Measurements from ENCODE around the gene PLA2G7.
"Not testable (repeated sequence)": the region's sequence is repeated elsewhere in the genome, so short reads cannot be mapped to it uniquely, and the experiment has no call there.

The PLA2G7 gene

DNA sequence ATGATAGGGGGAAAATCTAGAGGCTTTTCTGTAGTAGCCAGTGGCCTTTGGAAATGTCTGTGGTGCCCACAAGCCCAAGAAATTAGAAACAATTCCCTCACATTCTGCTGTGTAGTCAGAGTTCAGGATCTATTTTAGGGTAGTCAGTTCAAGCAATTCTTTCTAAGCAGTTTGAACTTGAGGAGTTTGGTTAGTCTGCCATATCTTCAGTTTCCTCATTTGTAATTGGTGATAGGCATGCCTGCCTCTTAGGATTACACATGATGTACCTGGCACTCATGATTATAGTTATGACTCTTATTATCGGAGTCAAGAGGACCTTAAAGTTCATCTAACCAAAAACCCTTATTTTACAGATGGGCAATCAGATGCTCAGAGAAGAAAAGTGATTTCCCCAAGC lies 36.8 kb upstream of the PLA2G7 start (continued):
- TF ChIP-seq, protein P1, sequence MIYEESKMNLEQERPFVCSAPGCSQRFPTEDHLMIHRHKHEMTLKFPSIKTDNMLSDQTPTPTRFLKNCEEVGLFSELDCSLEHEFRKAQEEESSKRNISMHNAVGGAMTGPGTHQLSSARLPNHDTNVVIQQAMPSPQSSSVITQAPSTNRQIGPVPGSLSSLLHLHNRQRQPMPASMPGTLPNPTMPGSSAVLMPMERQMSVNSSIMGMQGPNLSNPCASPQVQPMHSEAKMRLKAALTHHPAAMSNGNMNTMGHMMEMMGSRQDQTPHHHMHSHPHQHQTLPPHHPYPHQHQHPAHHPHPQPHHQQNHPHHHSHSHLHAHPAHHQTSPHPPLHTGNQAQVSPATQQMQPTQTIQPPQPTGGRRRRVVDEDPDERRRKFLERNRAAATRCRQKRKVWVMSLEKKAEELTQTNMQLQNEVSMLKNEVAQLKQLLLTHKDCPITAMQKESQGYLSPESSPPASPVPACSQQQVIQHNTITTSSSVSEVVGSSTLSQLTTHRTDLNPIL (CRISPR knock-in tag; IDR thresholded peaks at IDR 0.05; ENCODE audit: low read depth), result no peak
- no peak for TF ChIP-seq TOX (CRISPR knock-in tag; IDR thresholded peaks at IDR 0.05; ENCODE audit: borderline replicate concordance)
- TF ChIP-seq ESRRG (CRISPR knock-in tag; IDR thresholded peaks at IDR 0.05), result no peak
- no peak for TF ChIP-seq GLIS3 (CRISPR knock-in tag; IDR thresholded peaks at IDR 0.05)
- TF ChIP-seq, protein P2, sequence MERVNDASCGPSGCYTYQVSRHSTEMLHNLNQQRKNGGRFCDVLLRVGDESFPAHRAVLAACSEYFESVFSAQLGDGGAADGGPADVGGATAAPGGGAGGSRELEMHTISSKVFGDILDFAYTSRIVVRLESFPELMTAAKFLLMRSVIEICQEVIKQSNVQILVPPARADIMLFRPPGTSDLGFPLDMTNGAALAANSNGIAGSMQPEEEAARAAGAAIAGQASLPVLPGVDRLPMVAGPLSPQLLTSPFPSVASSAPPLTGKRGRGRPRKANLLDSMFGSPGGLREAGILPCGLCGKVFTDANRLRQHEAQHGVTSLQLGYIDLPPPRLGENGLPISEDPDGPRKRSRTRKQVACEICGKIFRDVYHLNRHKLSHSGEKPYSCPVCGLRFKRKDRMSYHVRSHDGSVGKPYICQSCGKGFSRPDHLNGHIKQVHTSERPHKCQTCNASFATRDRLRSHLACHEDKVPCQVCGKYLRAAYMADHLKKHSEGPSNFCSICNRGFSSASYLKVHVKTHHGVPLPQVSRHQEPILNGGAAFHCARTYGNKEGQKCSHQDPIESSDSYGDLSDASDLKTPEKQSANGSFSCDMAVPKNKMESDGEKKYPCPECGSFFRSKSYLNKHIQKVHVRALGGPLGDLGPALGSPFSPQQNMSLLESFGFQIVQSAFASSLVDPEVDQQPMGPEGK (CRISPR knock-in tag; IDR thresholded peaks at IDR 0.05; ENCODE audit: borderline replicate concordance), result no peak
- TF ChIP-seq ZFP30 (CRISPR knock-in tag; IDR thresholded peaks at IDR 0.05), result no peak
- TF ChIP-seq CSDC2 (CRISPR knock-in tag; IDR thresholded peaks at IDR 0.05), result no peak
- TF ChIP-seq ZNF70 (CRISPR knock-in tag; IDR thresholded peaks at IDR 0.05), result no peak
- no peak for TF ChIP-seq BACH2 (CRISPR knock-in tag; IDR thresholded peaks at IDR 0.05; ENCODE audit: borderline replicate concordance)

DNA sequence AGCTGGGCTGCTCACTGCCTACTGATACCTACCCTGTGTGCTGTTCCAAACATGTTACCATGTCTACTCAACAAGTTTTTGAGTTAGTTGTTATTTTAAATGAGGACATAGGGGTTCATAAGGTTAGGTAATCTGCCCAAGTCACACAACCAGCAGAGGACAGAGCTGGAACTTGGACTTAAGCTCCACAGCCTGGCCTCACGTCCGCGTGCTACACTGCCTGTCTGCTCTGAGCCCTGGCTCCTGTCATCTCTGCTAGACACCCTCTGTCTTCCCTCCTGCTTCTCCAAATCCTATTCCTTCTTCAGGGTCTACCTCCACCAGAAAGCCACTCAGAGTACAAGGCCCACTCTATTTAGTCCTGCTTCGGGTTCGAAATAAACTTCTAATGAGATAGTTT lies 29.8 kb upstream of the PLA2G7 start:
- ATAC-seq, result no peak
- TF ChIP-seq, protein P2 (CRISPR knock-in tag; IDR thresholded peaks at IDR 0.05; ENCODE audit: borderline replicate concordance), result no peak

DNA sequence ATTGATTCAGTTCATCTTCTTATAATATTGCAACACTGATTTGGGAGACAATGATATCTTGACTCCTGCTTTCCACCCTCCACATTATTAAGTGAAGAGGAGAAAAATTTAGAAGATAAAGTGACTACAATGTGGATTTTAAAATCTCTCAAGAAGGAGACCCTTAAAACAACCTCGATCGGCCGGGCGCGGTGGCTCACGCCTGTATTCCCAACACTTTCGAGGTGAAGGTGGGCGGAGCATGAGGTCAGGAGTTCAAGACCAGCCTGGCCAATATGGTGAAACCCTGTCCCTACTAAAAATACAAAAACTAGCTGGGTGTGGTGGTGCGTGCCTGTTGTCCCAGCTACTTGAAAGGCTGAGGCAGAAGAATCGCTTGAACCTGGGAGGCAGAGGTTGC lies 29.1 kb upstream of the PLA2G7 start:
- not testable (repeated sequence) for ATAC-seq

DNA sequence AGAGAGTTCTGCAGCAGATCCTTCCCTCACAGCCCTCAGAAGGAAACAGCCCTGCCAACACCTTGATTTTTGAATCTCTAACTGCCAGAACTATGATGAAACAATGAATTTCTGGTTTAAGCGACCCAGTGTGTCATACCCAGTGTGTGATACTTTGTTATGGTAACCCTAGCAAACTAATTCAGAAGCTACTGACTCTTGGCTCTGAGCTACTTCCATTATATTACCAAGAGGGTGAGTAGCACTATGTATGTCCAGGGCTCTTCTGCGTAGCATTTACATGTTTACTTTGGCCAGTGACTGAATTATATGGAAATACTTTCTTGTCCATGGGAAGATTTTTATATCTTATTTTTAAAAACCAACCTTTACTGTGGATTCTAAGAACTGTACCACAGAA lies 28.3 kb upstream of the PLA2G7 start:
- no peak for TF ChIP-seq ZFP30 (CRISPR knock-in tag; IDR thresholded peaks at IDR 0.05)
- no peak for TF ChIP-seq PPARA (CRISPR knock-in tag; IDR thresholded peaks at IDR 0.05; ENCODE audit: borderline replicate concordance)
- TF ChIP-seq ESRRG (CRISPR knock-in tag; IDR thresholded peaks at IDR 0.05), result no peak
- no peak for TF ChIP-seq SNAI2 (CRISPR knock-in tag; IDR thresholded peaks at IDR 0.05)
- ATAC-seq, result no peak

DNA sequence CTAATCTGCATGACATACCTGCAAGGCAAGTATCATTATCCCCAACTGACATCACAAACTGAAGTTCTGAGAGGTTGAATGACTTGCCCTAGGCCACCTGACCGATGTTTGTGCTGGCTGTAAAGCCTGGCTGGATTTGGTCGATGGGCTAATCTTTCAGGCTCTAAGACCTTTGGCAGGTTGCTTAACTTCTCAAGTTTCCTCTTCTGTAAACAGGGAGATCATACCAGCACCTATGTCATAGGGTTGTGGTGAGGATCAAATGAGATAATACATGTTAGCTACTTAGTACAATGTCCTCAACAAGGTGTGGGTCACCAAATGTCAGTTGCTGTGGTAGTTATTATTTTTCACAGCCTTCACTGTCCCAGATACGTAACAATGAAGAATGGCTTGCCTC lies 25.8 kb upstream of the PLA2G7 start:
- ATAC-seq, result no peak
- TF ChIP-seq OSR1 (CRISPR knock-in tag; IDR thresholded peaks at IDR 0.05) (no peak), BACH2 (CRISPR knock-in tag; IDR thresholded peaks at IDR 0.05; ENCODE audit: borderline replicate concordance) (no peak), ISL1 (CRISPR knock-in tag; IDR thresholded peaks at IDR 0.05) (no peak), ZNF70 (CRISPR knock-in tag; IDR thresholded peaks at IDR 0.05) (no peak), ZC3H10 (CRISPR knock-in tag; IDR thresholded peaks at IDR 0.05) (no peak), RARB (CRISPR knock-in tag; IDR thresholded peaks at IDR 0.05) (no peak), ARNTL (CRISPR knock-in tag; IDR thresholded peaks at IDR 0.05; ENCODE audit: borderline replicate concordance, low read depth) (no peak), GLIS3 (CRISPR knock-in tag; IDR thresholded peaks at IDR 0.05) (no peak), PPARA (CRISPR knock-in tag; IDR thresholded peaks at IDR 0.05; ENCODE audit: borderline replicate concordance) (no peak), TCF4 (CRISPR knock-in tag; IDR thresholded peaks at IDR 0.05; ENCODE audit: borderline replicate concordance) (no peak), ZNF8 (CRISPR knock-in tag; IDR thresholded peaks at IDR 0.05) (no peak), TOX (CRISPR knock-in tag; IDR thresholded peaks at IDR 0.05; ENCODE audit: borderline replicate concordance) (no peak), ZNF565 (CRISPR knock-in tag; conservative IDR thresholded peaks at IDR 0.05; ENCODE audit: low read depth) (no peak), ZFP3 (CRISPR knock-in tag; IDR thresholded peaks at IDR 0.05) (no peak)
- TF ChIP-seq, protein P2 (CRISPR knock-in tag; IDR thresholded peaks at IDR 0.05; ENCODE audit: borderline replicate concordance), result no peak
- TF ChIP-seq, protein P3, sequence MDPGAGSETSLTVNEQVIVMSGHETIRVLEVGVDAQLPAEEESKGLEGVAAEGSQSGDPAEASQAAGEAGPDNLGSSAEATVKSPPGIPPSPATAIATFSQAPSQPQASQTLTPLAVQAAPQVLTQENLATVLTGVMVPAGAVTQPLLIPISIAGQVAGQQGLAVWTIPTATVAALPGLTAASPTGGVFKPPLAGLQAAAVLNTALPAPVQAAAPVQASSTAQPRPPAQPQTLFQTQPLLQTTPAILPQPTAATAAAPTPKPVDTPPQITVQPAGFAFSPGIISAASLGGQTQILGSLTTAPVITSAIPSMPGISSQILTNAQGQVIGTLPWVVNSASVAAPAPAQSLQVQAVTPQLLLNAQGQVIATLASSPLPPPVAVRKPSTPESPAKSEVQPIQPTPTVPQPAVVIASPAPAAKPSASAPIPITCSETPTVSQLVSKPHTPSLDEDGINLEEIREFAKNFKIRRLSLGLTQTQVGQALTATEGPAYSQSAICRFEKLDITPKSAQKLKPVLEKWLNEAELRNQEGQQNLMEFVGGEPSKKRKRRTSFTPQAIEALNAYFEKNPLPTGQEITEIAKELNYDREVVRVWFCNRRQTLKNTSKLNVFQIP (CRISPR knock-in tag; IDR thresholded peaks at IDR 0.05; ENCODE audit: borderline replicate concordance, low read depth), result no peak
- TF ChIP-seq, protein P1 (CRISPR knock-in tag; IDR thresholded peaks at IDR 0.05; ENCODE audit: low read depth), result no peak
- TF ChIP-seq, protein P4, sequence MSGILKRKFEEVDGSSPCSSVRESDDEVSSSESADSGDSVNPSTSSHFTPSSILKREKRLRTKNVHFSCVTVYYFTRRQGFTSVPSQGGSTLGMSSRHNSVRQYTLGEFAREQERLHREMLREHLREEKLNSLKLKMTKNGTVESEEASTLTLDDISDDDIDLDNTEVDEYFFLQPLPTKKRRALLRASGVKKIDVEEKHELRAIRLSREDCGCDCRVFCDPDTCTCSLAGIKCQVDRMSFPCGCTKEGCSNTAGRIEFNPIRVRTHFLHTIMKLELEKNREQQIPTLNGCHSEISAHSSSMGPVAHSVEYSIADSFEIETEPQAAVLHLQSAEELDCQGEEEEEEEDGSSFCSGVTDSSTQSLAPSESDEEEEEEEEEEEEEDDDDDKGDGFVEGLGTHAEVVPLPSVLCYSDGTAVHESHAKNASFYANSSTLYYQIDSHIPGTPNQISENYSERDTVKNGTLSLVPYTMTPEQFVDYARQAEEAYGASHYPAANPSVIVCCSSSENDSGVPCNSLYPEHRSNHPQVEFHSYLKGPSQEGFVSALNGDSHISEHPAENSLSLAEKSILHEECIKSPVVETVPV (CRISPR knock-in tag; IDR thresholded peaks at IDR 0.05), result no peak
